Bronchial epithelial cell (primary cell): Measurements from ENCODE around the gene PPFIA1. TPM values are rescaled to one million over a fixed set of nuclear protein-coding genes. Genes with fewer than 3 reads are reported as not detected.

Experiments
- DNase-seq: peaks from one replicate; pipeline ENCODE4 v3.0.0-alpha.2; 2010; ENCODE audit warnings: low read depth
- FAIRE-seq: peaks from 2 replicates; lab custom pipeline; 2011; peaks lifted over from hg19 to GRCh38; lab: Jason Lieb, UNC
- H3K27me3 ChIP-seq: 2 replicates; pipeline ENCODE4 v1.5.1; 2011; ENCODE audit warnings: low read length; ENCODE audit not compliant: control insufficient read depth, insufficient read depth
- H3K36me3 ChIP-seq: 2 replicates; pipeline ENCODE4 v1.5.1; 2011; ENCODE audit warnings: low read length; ENCODE audit not compliant: control insufficient read depth, insufficient read depth
- H3K4me3 ChIP-seq: 2 replicates; pipeline ENCODE4 v1.5.1; 2011; ENCODE audit warnings: mild to moderate bottlenecking, low read depth, low read length, control low read depth
- CTCF ChIP-seq: IDR thresholded peaks from 2 replicates; pipeline ENCODE4 v1.5.1; 2011; ENCODE audit warnings: mild to moderate bottlenecking, moderate library complexity, low read length, control low read depth, inconsistent platforms; ENCODE audit not compliant: insufficient read depth, severe bottlenecking
- total RNA-seq: library from RNA; depleted of rRNA; stranded (reverse); fragments of >200 nt; gene quantifications from 2 replicates; pipeline ENCODE4 v1.2.1, GENCODE V29; 2014

The PPFIA1 gene
- total RNA-seq, 1 donor from 2014 or later, result 35.0 TPM

GRCh38 chr11:70335511-70335910, 65.0 kb downstream of the PPFIA1 start:
- FAIRE-seq, result no peak
- no peak overlapping the region for H3K4me3 ChIP-seq
- peaks cover 27% of the 10 kb centered on the region for H3K36me3 ChIP-seq
- H3K27me3 ChIP-seq, result no peaks in the 10 kb centered on the region
- no peak for DNase-seq
- TF ChIP-seq CTCF, result no peak

GRCh38 chr11:70338594-70338993, 68.1 kb downstream of the PPFIA1 start:
- no peaks in the 10 kb centered on the region for H3K27me3 ChIP-seq
- TF ChIP-seq CTCF, result no peak
- no peak for FAIRE-seq
- H3K4me3 ChIP-seq, result no peak overlapping the region
- no peak for DNase-seq
- H3K36me3 ChIP-seq, result peaks cover 18% of the 10 kb centered on the region

GRCh38 chr11:70339066-70339465, 68.6 kb downstream of the PPFIA1 start:
- FAIRE-seq, result no peak
- no peak for TF ChIP-seq CTCF
- H3K36me3 ChIP-seq, result peaks cover 21% of the 10 kb centered on the region
- DNase-seq, result no peak
- H3K4me3 ChIP-seq, result no peak overlapping the region
- H3K27me3 ChIP-seq, result no peaks in the 10 kb centered on the region

DNA sequence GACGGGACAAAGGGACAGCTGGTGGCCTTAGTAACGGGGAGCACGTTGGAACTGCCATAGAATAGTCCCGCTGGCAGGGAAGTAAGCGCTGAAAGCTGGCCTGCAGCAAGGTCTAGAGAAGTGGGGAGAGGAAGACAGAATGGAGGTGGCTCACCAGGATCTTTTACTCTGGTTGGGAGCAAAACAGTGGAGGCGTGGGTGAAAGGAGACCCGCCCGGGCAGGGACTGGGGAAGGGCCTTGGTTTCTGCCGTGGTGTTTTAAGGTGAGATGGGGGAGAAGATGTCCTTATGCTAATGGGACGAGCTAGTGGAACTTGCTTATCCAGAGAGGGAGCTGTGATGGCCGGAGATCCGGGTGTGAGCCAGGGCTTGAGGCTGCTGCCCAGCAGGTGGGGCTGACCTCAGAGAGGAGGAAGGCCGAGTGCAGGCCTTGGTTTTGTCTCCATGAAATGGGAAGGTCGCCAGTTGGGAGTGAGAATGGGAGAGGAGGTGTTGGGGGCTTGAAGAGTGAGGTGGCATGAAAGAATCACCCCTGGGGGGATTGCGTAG, 71.5 kb downstream of the PPFIA1 start:
- peaks cover 17% of the 10 kb centered on the region for H3K36me3 ChIP-seq
- no peaks in the 10 kb centered on the region for H3K27me3 ChIP-seq
- no peak overlapping the region for H3K4me3 ChIP-seq
- no peak for FAIRE-seq
- no peak for DNase-seq
- no peak for TF ChIP-seq CTCF

GRCh38 chr11:70343636-70344035, 73.1 kb downstream of the PPFIA1 start:
- Histone ChIP-seq H3K36me3 (peaks cover 18% of the 10 kb centered on the region), H3K27me3 (no peaks in the 10 kb centered on the region), H3K4me3 (no peak overlapping the region)
- TF ChIP-seq CTCF, result no peak
- DNase-seq, result no peak
- FAIRE-seq, result no peak

DNA sequence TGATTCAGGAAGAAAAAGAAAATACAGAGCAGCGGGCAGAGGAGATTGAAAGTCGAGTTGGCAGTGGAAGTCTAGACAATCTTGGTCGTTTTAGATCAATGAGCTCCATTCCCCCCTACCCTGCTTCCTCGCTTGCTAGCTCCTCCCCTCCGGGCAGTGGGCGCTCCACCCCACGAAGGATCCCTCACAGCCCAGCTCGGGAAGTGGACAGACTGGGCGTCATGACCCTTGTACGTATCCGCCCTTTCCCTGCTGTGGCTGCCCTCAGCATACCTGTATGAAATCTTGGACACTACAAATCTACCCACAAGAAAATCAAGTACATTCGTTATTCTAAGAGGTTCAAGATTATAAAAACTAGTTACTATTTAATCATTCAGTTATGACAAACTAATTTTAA, 77.7 kb downstream of the PPFIA1 start:
- H3K27me3 ChIP-seq, result no peaks in the 10 kb centered on the region
- FAIRE-seq, result no peak
- H3K4me3 ChIP-seq, result no peak overlapping the region
- DNase-seq, result no peak
- H3K36me3 ChIP-seq, result peaks cover 16% of the 10 kb centered on the region
- TF ChIP-seq CTCF, result no peak
